ENCODE measurements around the gene TOMM40L. TPM values are rescaled to one million over a fixed set of nuclear protein-coding genes. Genes with fewer than 3 reads are reported as not detected.

TOMM40L gene
- total RNA-seq, 1 donor from 2014 or later: 11.6 TPM

DNA sequence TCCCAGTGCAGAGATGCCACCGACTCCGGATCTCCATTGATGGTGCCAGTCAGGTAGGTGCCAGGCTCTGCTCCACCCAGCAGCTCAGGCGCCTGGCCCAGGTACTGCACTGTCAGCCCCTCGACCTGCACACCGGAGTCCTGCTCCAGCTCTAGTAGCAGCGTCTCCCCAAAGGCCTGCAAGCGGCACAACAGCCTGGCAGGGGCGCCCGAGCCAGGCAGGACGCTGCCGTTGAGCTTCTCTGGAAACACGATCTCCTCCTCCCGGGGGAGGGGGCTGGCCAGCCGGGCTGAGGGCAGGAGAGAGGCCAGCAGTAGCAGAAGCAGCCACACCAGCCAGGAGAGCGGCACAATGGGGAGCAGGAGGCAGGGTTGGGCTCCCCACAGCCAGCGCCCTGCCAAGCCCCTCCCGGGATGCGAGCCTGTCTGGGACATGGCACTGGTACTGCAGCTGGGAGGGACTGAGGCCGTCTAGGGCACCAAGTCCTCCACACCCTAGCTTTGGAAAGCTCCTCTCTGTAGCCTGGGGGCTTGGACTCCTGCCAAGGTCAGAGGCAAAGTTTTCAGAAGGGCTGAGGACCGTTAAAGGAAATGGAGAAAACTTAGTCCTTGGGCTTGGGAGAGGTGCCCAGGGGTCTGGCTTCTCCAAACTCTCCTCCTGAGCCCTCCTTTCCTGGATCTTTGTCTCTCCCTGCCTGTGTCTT is 27.5 kb upstream of the TOMM40L start:
- Histone ChIP-seq H3K27me3 (no peaks in the 10 kb centered on the region), H3K9me3 (no peaks in the 10 kb centered on the region), H3K4me1 (peaks cover 57% of the 10 kb centered on the region), H3K36me3 (peaks cover 2% of the 10 kb centered on the region), H3K27ac (peak overlapping the region; percentile 98), H3K4me3 (peak overlapping the region; percentile 37)
- TF ChIP-seq, protein P1, sequence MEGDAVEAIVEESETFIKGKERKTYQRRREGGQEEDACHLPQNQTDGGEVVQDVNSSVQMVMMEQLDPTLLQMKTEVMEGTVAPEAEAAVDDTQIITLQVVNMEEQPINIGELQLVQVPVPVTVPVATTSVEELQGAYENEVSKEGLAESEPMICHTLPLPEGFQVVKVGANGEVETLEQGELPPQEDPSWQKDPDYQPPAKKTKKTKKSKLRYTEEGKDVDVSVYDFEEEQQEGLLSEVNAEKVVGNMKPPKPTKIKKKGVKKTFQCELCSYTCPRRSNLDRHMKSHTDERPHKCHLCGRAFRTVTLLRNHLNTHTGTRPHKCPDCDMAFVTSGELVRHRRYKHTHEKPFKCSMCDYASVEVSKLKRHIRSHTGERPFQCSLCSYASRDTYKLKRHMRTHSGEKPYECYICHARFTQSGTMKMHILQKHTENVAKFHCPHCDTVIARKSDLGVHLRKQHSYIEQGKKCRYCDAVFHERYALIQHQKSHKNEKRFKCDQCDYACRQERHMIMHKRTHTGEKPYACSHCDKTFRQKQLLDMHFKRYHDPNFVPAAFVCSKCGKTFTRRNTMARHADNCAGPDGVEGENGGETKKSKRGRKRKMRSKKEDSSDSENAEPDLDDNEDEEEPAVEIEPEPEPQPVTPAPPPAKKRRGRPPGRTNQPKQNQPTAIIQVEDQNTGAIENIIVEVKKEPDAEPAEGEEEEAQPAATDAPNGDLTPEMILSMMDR (IDR thresholded peaks at IDR 0.05): no peak
- ATAC-seq (no peak), DNase-seq (no peak)
- intact Hi-C loops (cut with DNase I): no loop called here

DNA sequence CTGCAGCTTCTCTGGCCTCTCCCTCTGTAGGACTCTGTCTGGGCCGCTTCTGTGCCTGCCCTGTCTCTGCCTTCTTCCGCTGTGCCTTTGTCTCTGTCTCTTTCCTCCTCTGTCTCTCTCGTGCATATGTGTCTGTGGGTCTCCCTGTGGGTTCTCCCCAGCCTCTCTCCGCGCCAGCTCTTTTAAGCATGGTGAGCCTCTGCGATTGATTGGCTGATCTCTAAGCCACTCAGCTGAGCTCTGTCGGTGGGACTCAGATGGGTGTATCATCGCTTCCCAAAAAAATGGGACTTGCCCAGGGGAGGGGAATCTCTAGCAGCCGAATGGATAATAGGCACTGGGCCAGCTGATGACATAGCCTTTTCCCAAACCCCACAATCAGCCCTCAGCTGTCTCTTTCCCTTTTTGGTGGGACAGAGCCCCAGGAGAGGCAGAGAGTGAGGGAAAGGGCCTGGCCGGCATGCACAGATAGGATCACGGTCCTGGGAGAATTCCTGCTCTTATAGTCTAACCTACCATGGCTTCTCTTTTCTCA is 26.9 kb upstream of the TOMM40L start, which contains the start of gene ADAMTS4:
TSS of gene ADAMTS4 (minus strand) at position 158 of the 535 bp plus-strand sequence. CDS start 427 bp downstream, outside the sequence.
- H3K9me3 ChIP-seq: no peaks in the 10 kb centered on the region
- H3K4me1 ChIP-seq: peaks cover 64% of the 10 kb centered on the region
- peak within 1 kb of the TSS; percentile 37 for H3K4me3 ChIP-seq
- peaks cover 9% of the 10 kb centered on the region for H3K36me3 ChIP-seq
- ATAC-seq (no peak), DNase-seq (no peak)
- intact Hi-C loops (cut with DNase I): no loop called here
- H3K27me3 ChIP-seq: no peaks in the 10 kb centered on the region
- H3K27ac ChIP-seq: peak within 1 kb of the TSS; percentile 98
- TF ChIP-seq, protein P1 (IDR thresholded peaks at IDR 0.05): no peak

DNA sequence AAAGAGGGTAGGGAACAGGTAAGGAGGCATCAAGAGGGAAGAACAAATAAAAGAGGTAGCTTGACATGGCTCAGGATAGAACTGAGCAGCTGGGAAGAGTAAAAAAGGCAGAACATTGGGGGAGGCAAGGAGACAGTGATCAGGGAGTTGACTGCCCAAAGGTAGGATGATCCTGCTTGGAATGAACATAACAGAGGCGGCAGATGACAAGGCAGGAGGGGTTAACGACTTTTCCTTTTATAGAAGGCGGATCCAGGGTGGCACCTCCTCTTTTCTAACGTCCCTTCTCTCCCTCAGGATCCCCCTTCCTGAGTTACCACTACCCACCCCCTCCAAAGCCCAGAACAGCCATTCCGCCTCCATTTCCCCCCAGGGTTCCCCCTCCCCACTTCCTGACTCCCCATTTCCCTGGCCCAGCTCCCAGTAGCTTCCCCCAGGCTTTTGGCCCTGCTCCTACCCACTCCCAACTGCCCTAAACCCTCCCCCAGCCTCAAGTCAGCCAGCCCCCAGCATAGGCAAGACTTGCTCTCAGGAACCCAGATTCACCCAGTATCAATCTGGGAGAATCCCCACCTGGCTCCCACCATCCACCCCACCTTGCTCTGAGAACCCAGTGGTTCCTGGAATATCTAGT is 26.2 kb upstream of the TOMM40L start:
- Histone ChIP-seq H3K4me1 (peaks cover 68% of the 10 kb centered on the region), H3K27ac (peak overlapping the region; percentile 98), H3K4me3 (no peak overlapping the region), H3K27me3 (no peaks in the 10 kb centered on the region), H3K9me3 (no peaks in the 10 kb centered on the region), H3K36me3 (peaks cover 15% of the 10 kb centered on the region)
- DNase-seq (no peak), ATAC-seq (no peak)
- intact Hi-C loops (cut with DNase I): no loop called here
- TF ChIP-seq, protein P1 (IDR thresholded peaks at IDR 0.05): no peak

DNA sequence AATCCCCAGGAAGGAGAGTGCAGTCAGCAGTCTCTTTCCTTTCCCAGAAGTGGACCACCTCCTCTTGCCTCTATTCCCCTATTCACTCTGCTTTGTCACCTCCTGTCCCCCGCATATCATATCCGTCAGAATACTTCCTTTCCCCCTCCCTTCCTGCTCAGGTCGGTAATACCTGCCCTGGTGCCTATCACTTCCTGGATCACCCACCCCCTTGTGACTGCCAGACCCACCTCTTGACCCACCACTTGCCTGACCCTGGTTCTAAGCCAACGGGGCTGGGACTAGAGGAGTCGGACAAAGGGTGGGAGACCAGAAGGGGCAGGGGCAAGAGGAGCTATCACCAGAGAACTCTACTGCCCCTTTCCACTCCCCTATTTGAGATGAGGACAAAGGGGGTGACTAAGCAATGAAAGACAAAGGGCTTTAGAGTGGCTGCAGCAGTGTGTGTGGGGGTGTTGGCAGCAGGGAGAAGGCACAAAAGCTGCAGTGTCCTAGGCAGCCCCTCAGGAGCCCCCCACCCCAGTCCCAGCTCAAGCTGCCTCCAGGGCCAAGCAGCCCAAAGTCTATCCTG is 25.4 kb upstream of the TOMM40L start:
- no peak for ATAC-seq

More for the DNA sequence above, 25.4 kb upstream of the TOMM40L start:
- Histone ChIP-seq H3K27me3 (no peaks in the 10 kb centered on the region), H3K36me3 (peaks cover 24% of the 10 kb centered on the region), H3K9me3 (no peaks in the 10 kb centered on the region), H3K27ac (peak overlapping the region; percentile 98), H3K4me3 (no peak overlapping the region), H3K4me1 (peaks cover 74% of the 10 kb centered on the region)
- intact Hi-C loops (cut with DNase I): no loop called here
- DNase-seq: no peak
- TF ChIP-seq, protein P1 (IDR thresholded peaks at IDR 0.05): no peak

All from upper lobe of right lung (tissue), 1 donor.